ENCODE measurements around the gene PIK3R6.

The PIK3R6 gene

GRCh38 chr17:8867361-8867981 lies at the start of gene PIK3R6:
Gene PIK3R6 (minus strand): TSS chr17:8867674. CDS start chr17:8849794, 17,880 bp downstream.
- DNase-seq: no peak

- no peak for DNase-seq
Observed at GRCh38 chr17:8916466-8916865, 49.0 kb upstream of the PIK3R6 start.

- no peak for DNase-seq
Observed at GRCh38 chr17:8914554-8914953, 47.1 kb upstream of the PIK3R6 start.

- no peak for DNase-seq
Observed at GRCh38 chr17:8913879-8914278, 46.4 kb upstream of the PIK3R6 start.

GRCh38 chr17:8913091-8913490 lies 45.6 kb upstream of the PIK3R6 start:
- no peak for DNase-seq

GRCh38 chr17:8912084-8912981 lies 44.9 kb upstream of the PIK3R6 start:
- no peak for DNase-seq

GRCh38 chr17:8910969-8911604 lies 43.6 kb upstream of the PIK3R6 start:
- no peak for DNase-seq

GRCh38 chr17:8909586-8910270 lies 42.3 kb upstream of the PIK3R6 start:
- DNase-seq: no peak

GRCh38 chr17:8905331-8905730 lies 37.9 kb upstream of the PIK3R6 start:
- no peak for DNase-seq

GRCh38 chr17:8904686-8905085 lies 37.2 kb upstream of the PIK3R6 start:
- DNase-seq: no peak

- DNase-seq: no peak
Observed at GRCh38 chr17:8904201-8904600, 36.7 kb upstream of the PIK3R6 start.

GRCh38 chr17:8900626-8901585 lies 33.4 kb upstream of the PIK3R6 start:
- no peak for DNase-seq

GRCh38 chr17:8900207-8900606 lies 32.7 kb upstream of the PIK3R6 start:
- DNase-seq: no peak

- DNase-seq: no peak
Observed at GRCh38 chr17:8898636-8899035, 31.2 kb upstream of the PIK3R6 start.

- DNase-seq: no peak
Observed at GRCh38 chr17:8898126-8898525, 30.7 kb upstream of the PIK3R6 start.

- DNase-seq: no peak
Observed at GRCh38 chr17:8896641-8897635, 29.5 kb upstream of the PIK3R6 start.

- DNase-seq: no peak
Observed at GRCh38 chr17:8896087-8896486, 28.6 kb upstream of the PIK3R6 start.

- DNase-seq: peak; percentile 89
Observed at GRCh38 chr17:8894673-8895578, 27.5 kb upstream of the PIK3R6 start.

- peak; percentile 37 for DNase-seq
Observed at GRCh38 chr17:8894202-8894671, 26.8 kb upstream of the PIK3R6 start.
